ENCODE measurements around the gene ALG12.
A peak's percentile ranks its signal among the peaks of the same experiment; 100 is the strongest.

The ALG12 gene

GRCh38 chr22:49941507-49942316, 23.5 kb upstream of the ALG12 start:
- CTCF ChIA-PET: no interaction called here

GRCh38 chr22:49938565-49939136, 20.4 kb upstream of the ALG12 start:
- peak overlapping the region; percentile 83 for H3K27ac ChIP-seq
- CTCF ChIA-PET: no interaction called here
- POLR2A ChIA-PET (ENCODE audit: low non-redundant PET): no interaction called here
- TF ChIP-seq CTCF (conservative IDR thresholded peaks at IDR 0.05; ENCODE audit: low read depth): no peak
- DNase-seq (ENCODE audit: low spot score): no peak

More at GRCh38 chr22:49941507-49942316, 23.5 kb upstream of the ALG12 start:
- no peak for TF ChIP-seq CTCF (conservative IDR thresholded peaks at IDR 0.05; ENCODE audit: low read depth)
- H3K27ac ChIP-seq: peak overlapping the region; percentile 12; the same call in 1 of the 2 replicates
- POLR2A ChIA-PET (ENCODE audit: low non-redundant PET): no interaction called here
- no peak for DNase-seq (ENCODE audit: low spot score)

GRCh38 chr22:49937758-49938564, 19.7 kb upstream of the ALG12 start:
- H3K27ac ChIP-seq: peak overlapping the region; percentile 83
- POLR2A ChIA-PET (ENCODE audit: low non-redundant PET): no interaction called here
- CTCF ChIA-PET: no interaction called here
- no peak for TF ChIP-seq CTCF (conservative IDR thresholded peaks at IDR 0.05; ENCODE audit: low read depth)
- no peak for DNase-seq (ENCODE audit: low spot score)

GRCh38 chr22:49936973-49937757, 18.9 kb upstream of the ALG12 start:
- no peak for TF ChIP-seq CTCF (conservative IDR thresholded peaks at IDR 0.05; ENCODE audit: low read depth)
- ChIA-PET POLR2A (ENCODE audit: low non-redundant PET) (interaction anchor here (1.7 kb wide), 1 partner anchor 14 kb away, joined by 10 read pairs; no protein-coding TSS in a partner anchor), CTCF (no interaction called here)
- no peak for DNase-seq (ENCODE audit: low spot score)
- peak overlapping the region; percentile 83 for H3K27ac ChIP-seq

- no peak for TF ChIP-seq CTCF (conservative IDR thresholded peaks at IDR 0.05; ENCODE audit: low read depth)
- H3K27ac ChIP-seq: peak overlapping the region; percentile 83
- DNase-seq (ENCODE audit: low spot score): peak; percentile 38
- ChIA-PET POLR2A (ENCODE audit: low non-redundant PET) (interaction anchor here (0.8 to 1.7 kb wide), 3 partner anchors 10 to 26 kb away, joined by 3 to 10 read pairs (median 4); no protein-coding TSS in a partner anchor), CTCF (no interaction called here)
Measured at GRCh38 chr22:49936018-49936972, 18.1 kb upstream of the ALG12 start.
